GM12891 (cell line): ENCODE data around the gene CELA3A.
"Not testable (repeated sequence)": the region's sequence is repeated elsewhere in the genome, so short reads cannot be mapped to it uniquely, and the experiment has no call there.

Source experiments
- PAX5 ChIP-seq: IDR thresholded peaks from 2 replicates; pipeline ENCODE4 v1.6.1; 2011; ENCODE audit warnings: low read length, moderate library complexity, mild to moderate bottlenecking; ENCODE audit not compliant: insufficient read depth, severe bottlenecking
- POLR2A ChIP-seq: IDR thresholded peaks from 2 replicates; pipeline ENCODE4 v1.6.1; 2011; ENCODE audit warnings: low read depth, low read length, control low read depth
- POLR2AphosphoS5 ChIP-seq: IDR thresholded peaks from 2 replicates; pipeline ENCODE4 v1.6.1; 2011; ENCODE audit warnings: low read depth, low read length, control low read depth
- POU2F2 ChIP-seq: IDR thresholded peaks from 2 replicates; pipeline ENCODE4 v1.6.1; 2011; ENCODE audit warnings: low read depth, mild to moderate bottlenecking, control low read depth, low read length, moderate library complexity
- SPI1 ChIP-seq: IDR thresholded peaks from 2 replicates; pipeline ENCODE4 v1.6.1; 2011; ENCODE audit warnings: low read depth, low read length, control low read depth
- TAF1 ChIP-seq: IDR thresholded peaks from 2 replicates; pipeline ENCODE4 v1.6.1; 2011; ENCODE audit warnings: low read depth, low read length, control low read depth

DNA sequence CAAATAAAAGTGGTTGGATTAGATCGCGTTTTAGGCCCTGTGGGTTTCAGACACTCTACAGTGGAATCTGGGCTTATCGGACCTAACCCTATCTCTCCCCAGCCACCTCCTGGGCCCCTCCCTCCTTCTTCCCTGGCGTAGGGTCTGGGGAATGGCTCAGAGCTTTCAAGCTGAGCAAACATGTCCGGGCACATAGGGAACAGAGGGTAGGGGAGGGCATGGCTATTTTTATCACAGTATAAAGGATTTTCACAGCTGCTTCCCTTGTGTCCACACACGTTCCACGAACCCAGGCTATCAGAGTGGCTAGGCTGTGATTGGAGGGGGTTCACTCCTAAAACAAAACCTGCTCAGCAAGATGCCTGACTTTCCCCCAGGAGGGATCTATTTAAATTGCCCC, 1.8 kb upstream of the CELA3A start:
- TF ChIP-seq POLR2A, POLR2AphosphoS5, TAF1, POU2F2, SPI1, PAX5: not testable (repeated sequence)
